GM21737 (cell line): ENCODE measurements around the gene FLOT2.
"Not testable (repeated sequence)": the region's sequence is repeated elsewhere in the genome, so short reads cannot be mapped to it uniquely, and the experiment has no call there.

Experiments
- ATAC-seq: cut with Tn5 transposase; IDR thresholded peaks from one replicate; pipeline ENCODE4 v1.9.1; 2021; ENCODE audit warnings: mild to moderate bottlenecking, moderate library complexity; ENCODE audit not compliant: unreplicated experiment

FLOT2 gene

DNA sequence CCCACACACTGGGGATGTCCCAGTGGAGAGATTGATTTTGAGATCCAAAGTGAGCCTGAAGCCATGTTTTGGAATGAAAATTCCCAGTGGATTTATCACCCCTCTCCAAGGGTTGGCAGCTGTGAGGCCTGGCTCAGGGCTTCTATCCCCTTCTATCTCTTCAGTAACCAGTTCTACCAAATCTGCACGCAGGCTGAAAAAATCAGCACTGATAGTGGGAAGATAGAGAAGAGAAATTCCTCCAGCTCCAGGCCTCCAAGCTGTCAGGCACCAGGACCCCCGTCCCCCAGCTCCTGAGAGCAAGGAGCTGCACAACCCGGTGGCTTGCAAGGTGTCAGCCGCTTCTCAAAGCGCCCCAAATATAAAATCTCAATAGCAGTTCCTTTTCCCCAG lies 1.0 kb downstream of the FLOT2 start:
- ATAC-seq: no peak

DNA sequence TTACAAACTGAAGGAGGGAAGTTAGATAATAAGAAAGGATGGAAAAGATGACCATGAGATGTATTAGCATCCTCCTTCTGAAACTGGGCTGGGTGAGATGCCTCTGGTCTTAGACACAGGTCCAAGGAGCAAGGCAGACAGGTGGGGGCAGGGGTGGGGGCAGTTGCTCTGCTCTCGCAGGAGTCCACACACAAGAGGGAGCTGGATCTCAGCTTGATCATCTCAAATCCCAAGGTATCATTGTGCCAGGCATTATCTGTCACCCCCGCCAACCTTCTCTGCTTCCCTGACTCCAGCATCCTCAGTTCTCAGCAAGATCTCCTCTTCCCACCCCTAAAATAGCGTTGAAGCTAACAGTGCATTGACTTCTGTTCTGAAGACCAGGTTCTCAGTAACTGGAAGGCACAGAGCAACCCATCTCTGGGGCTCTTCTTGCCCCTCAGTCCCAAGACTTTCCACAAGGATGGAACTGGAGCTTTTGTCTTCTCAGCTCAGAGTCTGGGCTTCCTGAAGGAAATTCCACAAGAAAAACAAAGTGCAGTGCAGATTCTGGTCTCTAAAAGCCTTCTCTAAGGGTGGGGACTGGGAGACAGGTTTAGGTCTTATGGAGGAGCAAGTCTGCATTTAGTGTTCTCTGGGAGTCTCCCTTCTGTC lies 1.6 kb downstream of the FLOT2 start:
- ATAC-seq: no peak

- not testable (repeated sequence) for ATAC-seq
Observed at GRCh38 chr17:28893248-28894183, 4.0 kb downstream of the FLOT2 start.

DNA sequence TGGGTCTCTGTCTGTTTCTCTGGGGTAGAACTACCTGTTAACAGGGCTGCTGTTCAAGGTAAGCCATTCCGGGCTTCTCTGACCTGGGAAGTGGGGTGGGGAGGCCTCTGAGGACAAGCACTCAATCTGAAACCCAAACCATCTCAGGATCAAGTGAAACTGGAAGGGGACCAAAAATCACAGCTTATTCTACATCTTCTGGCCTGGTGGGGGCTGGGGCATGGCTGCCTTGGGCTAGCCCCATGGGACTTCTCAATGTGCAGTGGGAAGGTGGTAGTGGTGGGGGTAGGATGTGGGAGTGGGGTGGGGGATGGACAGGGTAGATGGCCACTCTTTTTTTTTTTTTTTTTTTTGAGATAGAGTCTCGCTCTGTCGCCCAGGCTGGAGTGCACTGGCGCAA lies 5.5 kb downstream of the FLOT2 start:
- ATAC-seq: no peak

GRCh38 chr17:28891201-28891600 lies 6.3 kb downstream of the FLOT2 start:
- ATAC-seq: no peak

DNA sequence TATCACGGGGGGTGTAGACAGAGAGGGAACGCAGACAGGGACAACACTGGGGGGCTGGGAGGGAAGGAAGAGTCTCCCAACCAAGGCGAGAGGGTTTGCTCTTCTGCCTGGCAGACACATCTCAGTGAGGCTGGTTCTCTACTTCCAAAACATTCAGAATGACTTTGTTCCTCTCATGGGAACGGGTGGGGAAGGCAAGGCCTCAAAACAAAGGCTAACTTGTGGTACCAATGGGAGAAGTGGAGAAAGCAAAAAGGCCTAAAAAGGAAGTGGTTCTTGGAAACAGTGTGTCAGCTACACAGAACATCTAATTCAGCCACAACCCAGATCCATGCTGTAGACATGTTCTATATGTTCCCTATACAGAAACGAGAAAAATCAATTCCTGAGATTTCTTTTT lies 7.5 kb downstream of the FLOT2 start:
- ATAC-seq: no peak

- no peak for ATAC-seq
Observed at GRCh38 chr17:28888832-28889231, 8.7 kb downstream of the FLOT2 start.

DNA sequence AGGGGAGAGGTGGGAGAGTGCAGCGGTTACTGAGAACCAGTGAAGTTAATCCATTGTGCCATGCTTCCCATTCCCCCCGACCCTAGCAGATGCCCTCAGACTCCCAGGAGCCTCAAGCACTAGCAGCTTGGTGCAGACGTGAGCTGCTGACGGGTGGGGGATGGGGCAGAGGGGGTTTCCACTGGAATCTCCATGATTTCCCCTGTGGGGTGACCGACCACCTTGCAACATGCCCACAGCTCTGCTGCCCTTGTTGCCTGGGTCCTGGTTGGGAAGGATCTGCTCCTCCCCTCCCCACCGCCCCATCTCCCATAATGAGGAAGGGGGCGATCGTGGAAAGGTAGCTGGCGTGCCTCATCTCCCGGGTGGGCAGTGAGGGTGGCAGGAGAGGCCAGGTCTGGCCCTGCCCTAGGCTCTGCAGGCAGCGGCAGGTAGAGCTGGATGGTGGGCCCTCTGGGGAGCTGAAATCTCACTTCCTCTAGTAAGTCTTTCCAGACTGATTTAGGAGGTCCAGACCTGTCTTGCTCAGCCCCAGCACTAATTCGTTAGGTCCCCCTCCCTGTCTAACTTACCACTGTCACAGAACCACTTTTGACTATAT lies 9.6 kb downstream of the FLOT2 start:
- ATAC-seq: no peak

DNA sequence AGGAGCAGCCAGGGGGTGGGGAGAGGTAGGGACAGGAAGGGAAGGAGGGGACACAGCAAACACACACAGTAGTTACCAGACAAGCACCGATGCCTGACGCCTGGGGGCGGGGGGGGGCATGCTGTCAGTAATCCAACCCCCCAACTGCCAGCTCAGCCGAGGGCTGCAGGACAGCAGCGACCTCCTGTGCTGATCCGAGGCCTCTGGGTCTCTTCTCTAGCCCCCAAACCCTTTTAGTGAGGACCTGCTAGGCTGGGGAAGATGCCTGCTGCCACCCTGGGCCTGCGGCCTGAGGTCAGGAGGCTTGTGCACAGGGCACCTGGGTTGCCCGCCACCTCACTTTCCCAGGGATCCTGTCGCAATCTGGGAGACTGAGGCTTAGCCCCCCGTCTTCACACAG lies 11.6 kb downstream of the FLOT2 start:
- no peak for ATAC-seq

- ATAC-seq: no peak
Observed at GRCh38 chr17:28885363-28885762, 12.2 kb downstream of the FLOT2 start.

DNA sequence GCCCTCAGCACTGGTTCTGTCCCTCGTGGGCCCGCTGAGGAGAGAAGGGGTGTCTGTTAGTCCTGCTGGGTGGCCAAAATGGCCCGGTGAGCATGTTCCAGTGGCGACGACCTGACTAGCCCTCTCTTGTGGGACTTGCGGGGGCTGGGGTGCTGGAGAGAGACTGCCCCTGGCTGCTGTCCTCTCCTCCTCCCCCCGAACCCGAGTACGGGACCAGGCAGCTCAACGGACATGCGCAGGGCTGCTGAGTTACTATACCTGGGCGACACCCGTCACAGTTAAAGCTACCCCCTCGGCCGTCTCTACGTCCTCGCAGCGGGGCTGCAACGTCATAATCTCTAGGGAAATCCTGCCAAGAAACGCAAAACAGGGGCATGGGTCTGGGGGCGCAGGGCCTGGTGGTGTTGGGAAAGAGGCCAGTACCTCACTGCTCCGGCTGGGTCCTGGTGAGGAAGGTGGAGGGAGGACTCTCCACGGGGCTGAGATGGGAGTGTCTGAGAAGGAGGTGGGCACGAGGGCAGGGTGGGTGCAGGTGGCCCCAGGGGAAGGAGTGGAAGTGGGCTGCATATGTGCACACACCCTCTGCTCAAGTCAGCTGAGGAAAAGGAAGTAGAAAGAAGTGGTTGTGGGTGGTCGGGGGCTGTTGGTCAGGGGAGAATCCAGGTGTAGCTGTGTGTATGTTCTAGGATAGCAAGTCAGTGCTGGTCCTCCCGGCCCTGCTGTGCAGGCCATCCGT lies 13.4 kb downstream of the FLOT2 start:
- ATAC-seq: no peak

DNA sequence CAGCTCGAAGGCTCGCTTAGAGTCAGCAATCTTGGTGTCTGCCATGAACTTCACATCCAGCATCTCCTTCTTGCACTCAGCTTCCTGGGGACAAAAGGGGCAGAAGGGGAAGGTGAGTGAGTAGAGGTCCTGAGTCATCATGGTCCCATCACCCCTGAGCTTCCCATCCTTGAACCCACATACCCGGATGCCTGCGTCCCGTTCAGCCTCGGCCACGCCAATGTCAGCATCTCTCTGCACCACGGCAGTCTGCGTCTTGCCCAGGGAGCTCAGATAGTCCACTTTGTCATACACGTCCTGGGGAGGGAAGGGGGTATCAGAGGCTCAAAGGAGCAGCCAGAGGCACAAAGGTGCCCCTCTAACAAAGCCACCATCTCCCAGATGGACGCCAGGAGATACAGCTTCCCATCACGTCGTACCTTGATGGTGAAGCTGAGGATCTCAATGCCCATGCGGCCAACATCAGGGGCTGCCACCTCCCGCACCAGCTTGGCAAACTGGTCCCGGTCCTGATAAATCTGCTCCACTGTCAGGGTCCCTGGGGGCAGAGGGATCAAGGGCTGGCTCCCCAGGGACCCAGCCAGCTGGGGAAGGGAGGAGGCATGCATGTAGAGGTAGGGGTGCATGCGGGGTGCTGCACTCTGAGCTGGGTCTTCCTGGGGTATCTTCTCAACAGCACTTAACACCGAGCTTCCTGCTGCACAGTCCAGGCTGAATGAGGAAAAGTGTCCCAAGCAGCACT lies 15.2 kb downstream of the FLOT2 start:
- no peak for ATAC-seq

- ATAC-seq: no peak
Observed at GRCh38 chr17:28881533-28882056, 15.9 kb downstream of the FLOT2 start.

DNA sequence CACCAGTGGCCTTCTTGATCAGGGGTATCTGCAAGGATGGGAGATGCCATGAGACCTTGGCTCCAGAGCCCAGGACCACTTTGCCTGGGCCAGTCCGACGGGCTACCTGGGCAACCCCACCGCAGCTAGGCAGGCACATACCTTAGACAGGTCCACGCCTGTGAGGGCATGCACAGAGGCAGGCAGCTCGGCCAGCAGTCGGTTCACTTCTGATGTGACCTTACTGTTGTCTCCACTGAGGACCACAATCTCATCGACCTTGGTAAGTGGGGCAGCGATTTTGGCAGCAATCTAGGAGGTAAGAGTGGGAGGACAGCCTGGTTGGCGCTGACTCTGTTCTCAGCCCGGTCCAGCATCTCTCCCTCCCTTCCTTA lies 17.0 kb downstream of the FLOT2 start:
- no peak for ATAC-seq

DNA sequence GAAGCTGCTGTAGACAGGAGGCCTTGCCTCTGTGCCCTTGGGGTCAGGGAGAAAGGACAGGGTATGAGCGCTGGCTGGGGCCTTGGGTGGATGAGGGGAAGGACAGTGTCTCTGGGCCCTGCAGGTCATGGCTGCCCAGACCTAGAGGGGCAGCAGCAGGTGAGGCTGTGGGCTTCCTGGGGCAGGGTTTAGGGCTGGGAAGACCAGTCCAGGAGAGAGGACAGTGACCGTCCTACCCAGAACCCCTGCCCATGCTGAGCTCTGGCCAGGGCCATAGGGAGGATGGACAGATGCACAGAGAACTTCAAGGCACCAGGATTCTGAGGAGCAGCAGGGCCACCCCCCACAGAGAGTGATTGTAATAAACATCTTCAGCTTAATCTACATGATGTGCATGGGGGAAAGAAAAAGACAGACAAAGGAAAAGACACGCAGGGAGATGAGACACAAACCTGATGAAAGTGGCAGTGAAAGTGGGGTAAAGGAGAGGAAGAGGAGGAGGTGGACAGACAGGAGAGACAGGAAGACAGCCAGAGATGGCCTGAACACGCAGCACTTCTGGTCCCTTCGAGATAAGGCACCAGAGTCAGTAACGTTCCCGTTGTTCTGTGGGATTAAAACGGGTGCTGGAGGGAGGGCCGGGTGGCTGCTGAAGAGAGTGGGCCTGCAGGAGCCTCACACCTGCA lies 17.5 kb downstream of the FLOT2 start:
- no peak for ATAC-seq

DNA sequence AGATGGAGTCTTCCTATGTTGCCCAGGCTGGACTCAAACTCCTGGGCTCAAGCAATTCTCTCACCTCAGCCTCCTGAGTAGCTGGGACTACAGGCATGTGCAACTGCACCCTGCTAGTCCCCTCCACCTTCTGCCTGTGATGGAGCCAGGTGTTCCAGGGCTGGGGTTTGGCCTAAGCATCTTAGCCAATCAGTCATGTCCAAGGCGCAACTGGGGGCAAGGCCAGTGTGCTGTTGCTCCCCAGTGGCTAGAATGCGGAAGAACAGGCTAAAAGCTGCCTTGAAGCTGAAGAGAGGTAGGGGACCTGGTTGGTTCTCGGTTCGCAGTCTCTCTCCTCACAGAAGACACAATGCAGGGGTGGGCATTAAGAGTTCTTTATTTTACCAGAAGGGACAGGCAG lies 18.6 kb downstream of the FLOT2 start:
- no peak for ATAC-seq

GRCh38 chr17:28878158-28878910 lies 19.2 kb downstream of the FLOT2 start:
- ATAC-seq: no peak

- not testable (repeated sequence) for ATAC-seq
Observed at GRCh38 chr17:28877150-28877711, 20.3 kb downstream of the FLOT2 start.
